ENCODE measurements around the gene TMBIM1.

The TMBIM1 gene

DNA sequence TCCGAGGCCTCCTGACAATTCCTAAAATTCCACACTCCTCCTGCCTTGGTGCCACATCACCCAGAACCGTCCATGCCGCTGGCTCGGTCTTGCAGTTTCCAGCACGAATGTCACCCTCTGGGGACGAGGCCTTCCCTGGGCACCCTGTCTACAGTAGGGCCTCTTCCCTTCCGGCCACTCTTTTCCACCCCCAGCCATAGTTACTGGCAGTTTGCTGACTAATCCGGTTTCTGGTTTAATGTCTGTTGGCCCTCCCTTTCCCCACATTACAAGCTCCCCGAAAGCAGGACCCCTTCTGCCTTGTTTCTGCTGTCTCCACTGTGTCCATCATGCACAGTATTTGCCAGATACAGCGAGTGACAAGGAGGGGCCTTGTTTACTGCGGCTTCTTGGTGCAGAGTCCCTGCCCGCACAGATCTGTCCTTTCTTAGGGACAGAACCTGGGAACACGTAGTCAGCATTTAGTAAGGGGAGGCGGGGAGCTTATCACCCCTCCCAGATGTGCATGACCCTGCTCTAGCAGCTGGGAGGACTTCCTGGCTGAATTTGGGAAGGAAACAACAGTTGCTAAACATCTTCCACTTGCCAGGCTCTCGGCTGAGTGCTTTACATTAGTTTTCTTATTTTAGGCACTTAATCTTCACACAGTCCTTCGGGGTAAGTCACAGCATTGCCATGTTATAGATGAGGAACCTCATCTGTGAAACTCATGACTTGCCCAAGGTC lies 40.8 kb upstream of the TMBIM1 start:
- no peak overlapping the region for H2BK15ac ChIP-seq (ENCODE audit: low read length)
- H2AK5ac ChIP-seq (ENCODE audit: low read depth, low read length): no peak overlapping the region
- no peak overlapping the region for H3K4me2 ChIP-seq (ENCODE audit: insufficient read depth, low read length, poor library complexity, severe bottlenecking)
- peak overlapping the region; percentile 82 for H3K18ac ChIP-seq (ENCODE audit: low read length)
- no peak overlapping the region for H3K4ac ChIP-seq (ENCODE audit: low read length)
- DNase-seq (ENCODE audit: low spot score): no peak
- peak overlapping the region; percentile 12 for H2AFZ ChIP-seq (ENCODE audit: low read length)
- H3K27me3 ChIP-seq (ENCODE audit: control insufficient read depth in 3 of 3, insufficient read depth in 3 of 3, low read depth in 1 of 3, low read length in 3 of 3): peaks cover 0 to 44% (median 0%) of the 10 kb centered on the region in 3 experiments
- H3K79me1 ChIP-seq (ENCODE audit: low read depth, low read length): peaks cover 1% of the 10 kb centered on the region
- H3K4me3 ChIP-seq (ENCODE audit: low read length in 2 of 2): no peak overlapping the region
- no peaks in the 10 kb centered on the region for H3K36me3 ChIP-seq (replicated peaks in 1 of 2; ENCODE audit: control insufficient read depth in 2 of 2, insufficient read depth in 2 of 2, low read length in 2 of 2)
- H2BK12ac ChIP-seq (ENCODE audit: low read length): peak overlapping the region; percentile 28
- no peak overlapping the region for H3K23ac ChIP-seq (ENCODE audit: low read depth, low read length, poor library complexity)
- peak overlapping the region; percentile 15 for H3K9ac ChIP-seq (ENCODE audit: low read depth, low read length, poor library complexity)
- no peak overlapping the region for H2BK5ac ChIP-seq (ENCODE audit: low read length)
- WGBS, 2 donors (ENCODE audit: extremely low coverage in 2 of 2, insufficient read length in 2 of 2, insufficient replicate concordance in 1 of 2): no CpG with 5 or more reads among the region's 16 CpGs
- H3K4me1 ChIP-seq (ENCODE audit: control insufficient read depth in 2 of 2, insufficient read depth in 1 of 2, low read depth in 1 of 2, low read length in 2 of 2): peaks cover 0 to 8% of the 10 kb centered on the region in 2 donors
- peak overlapping the region; percentile 4 for H3K14ac ChIP-seq (ENCODE audit: low read length)
- H4K91ac ChIP-seq (ENCODE audit: low read depth, low read length, poor library complexity): no peak overlapping the region
- no peak overlapping the region for H2BK120ac ChIP-seq (ENCODE audit: low read depth, low read length)
- H3K27ac ChIP-seq (replicated peaks; ENCODE audit: low read length): no peak overlapping the region
- no peak overlapping the region for H4K8ac ChIP-seq (ENCODE audit: low read depth, low read length)
- no peaks in the 10 kb centered on the region for H3K9me3 ChIP-seq (replicated peaks in 1 of 2; ENCODE audit: control insufficient read depth in 2 of 2, insufficient read depth in 1 of 2, low read depth in 1 of 2, low read length in 2 of 2)

DNA sequence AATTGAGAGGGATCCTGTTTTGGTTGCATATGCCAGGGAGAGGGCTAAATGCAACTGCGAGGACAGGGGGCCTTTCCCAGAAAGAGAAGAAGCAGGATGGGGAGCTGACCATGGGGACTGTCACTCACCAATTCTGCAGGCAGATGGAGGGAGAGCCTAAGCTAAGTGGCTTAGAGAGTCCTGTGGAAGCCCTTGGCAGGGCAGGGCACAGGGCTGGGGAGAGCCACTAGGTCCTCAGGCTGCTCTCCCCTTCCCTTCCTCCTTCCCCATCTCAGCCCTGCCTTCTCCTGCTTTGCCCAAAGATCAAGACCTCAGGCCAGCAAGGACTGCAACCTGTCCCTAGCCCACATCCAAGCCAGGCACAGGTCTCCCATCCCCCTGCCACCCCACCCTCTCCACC lies 40.0 kb upstream of the TMBIM1 start:
- no peak overlapping the region for H4K8ac ChIP-seq (ENCODE audit: low read depth, low read length)
- no peak overlapping the region for H3K4me2 ChIP-seq (ENCODE audit: insufficient read depth, low read length, poor library complexity, severe bottlenecking)
- H3K14ac ChIP-seq (ENCODE audit: low read length): no peak overlapping the region
- no peak overlapping the region for H2AK5ac ChIP-seq (ENCODE audit: low read depth, low read length)
- H4K91ac ChIP-seq (ENCODE audit: low read depth, low read length, poor library complexity): no peak overlapping the region
- peaks cover 0 to 11% of the 10 kb centered on the region in 2 donors for H3K4me1 ChIP-seq (ENCODE audit: control insufficient read depth in 2 of 2, insufficient read depth in 1 of 2, low read depth in 1 of 2, low read length in 2 of 2)
- H3K23ac ChIP-seq (ENCODE audit: low read depth, low read length, poor library complexity): no peak overlapping the region
- DNase-seq (ENCODE audit: low spot score): no peak
- peaks cover 0 to 51% (median 0%) of the 10 kb centered on the region in 3 experiments for H3K27me3 ChIP-seq (ENCODE audit: control insufficient read depth in 3 of 3, insufficient read depth in 3 of 3, low read depth in 1 of 3, low read length in 3 of 3)
- H3K4ac ChIP-seq (ENCODE audit: low read length): no peak overlapping the region
- no peak overlapping the region for H3K9ac ChIP-seq (ENCODE audit: low read depth, low read length, poor library complexity)
- no peak overlapping the region for H2BK12ac ChIP-seq (ENCODE audit: low read length)
- H3K36me3 ChIP-seq (replicated peaks in 1 of 2; ENCODE audit: control insufficient read depth in 2 of 2, insufficient read depth in 2 of 2, low read length in 2 of 2): no peaks in the 10 kb centered on the region
- no peak overlapping the region for H2BK15ac ChIP-seq (ENCODE audit: low read length)
- no peak overlapping the region for H2BK120ac ChIP-seq (ENCODE audit: low read depth, low read length)
- no peak overlapping the region for H2AFZ ChIP-seq (ENCODE audit: low read length)
- peak overlapping the region; percentile 27 for H3K27ac ChIP-seq (replicated peaks; ENCODE audit: low read length)
- no peak overlapping the region for H3K4me3 ChIP-seq (ENCODE audit: low read length in 2 of 2)
- no CpG with 5 or more reads among the region's 1 CpG for WGBS, 2 donors (ENCODE audit: extremely low coverage in 2 of 2, insufficient read length in 2 of 2, insufficient replicate concordance in 1 of 2)
- peak overlapping the region; percentile 48 for H3K18ac ChIP-seq (ENCODE audit: low read length)
- H3K79me1 ChIP-seq (ENCODE audit: low read depth, low read length): no peaks in the 10 kb centered on the region
- no peaks in the 10 kb centered on the region for H3K9me3 ChIP-seq (replicated peaks in 1 of 2; ENCODE audit: control insufficient read depth in 2 of 2, insufficient read depth in 1 of 2, low read depth in 1 of 2, low read length in 2 of 2)
- H2BK5ac ChIP-seq (ENCODE audit: low read length): no peak overlapping the region

DNA sequence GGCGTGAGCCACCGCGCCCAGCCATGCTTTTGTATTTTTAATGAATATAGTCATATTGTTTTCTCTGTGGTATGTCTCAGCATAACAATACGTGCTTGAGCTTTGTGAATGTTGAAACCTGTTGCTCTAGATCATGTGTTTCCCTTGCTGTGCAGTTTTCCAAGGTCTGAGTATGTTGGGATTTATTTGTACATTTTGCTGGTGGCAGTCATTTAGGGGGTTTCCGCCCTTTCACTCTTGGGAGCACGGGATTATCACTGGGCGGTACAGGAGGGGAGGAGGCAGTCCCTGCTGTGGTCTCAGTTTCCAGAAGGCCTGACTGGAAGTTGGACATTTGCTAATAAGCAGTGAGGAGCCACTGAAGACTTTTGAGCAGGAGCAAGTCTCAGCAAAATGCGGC lies 39.4 kb upstream of the TMBIM1 start:
- Histone ChIP-seq H3K36me3 (replicated peaks in 1 of 2; ENCODE audit: control insufficient read depth in 2 of 2, insufficient read depth in 2 of 2, low read length in 2 of 2) (no peaks in the 10 kb centered on the region), H2AK5ac (ENCODE audit: low read depth, low read length) (no peak overlapping the region), H4K91ac (ENCODE audit: low read depth, low read length, poor library complexity) (no peak overlapping the region), H2BK12ac (ENCODE audit: low read length) (no peak overlapping the region), H4K8ac (ENCODE audit: low read depth, low read length) (no peak overlapping the region), H3K4ac (ENCODE audit: low read length) (no peak overlapping the region), H3K9me3 (replicated peaks in 1 of 2; ENCODE audit: control insufficient read depth in 2 of 2, insufficient read depth in 1 of 2, low read depth in 1 of 2, low read length in 2 of 2) (no peaks in the 10 kb centered on the region), H3K23ac (ENCODE audit: low read depth, low read length, poor library complexity) (no peak overlapping the region), H3K4me3 (ENCODE audit: low read length in 2 of 2) (no peak overlapping the region), H3K27ac (replicated peaks; ENCODE audit: low read length) (no peak overlapping the region), H3K4me2 (ENCODE audit: insufficient read depth, low read length, poor library complexity, severe bottlenecking) (no peak overlapping the region), H3K18ac (ENCODE audit: low read length) (peak overlapping the region; percentile 13), H3K14ac (ENCODE audit: low read length) (no peak overlapping the region), H3K27me3 (ENCODE audit: control insufficient read depth in 3 of 3, insufficient read depth in 3 of 3, low read depth in 1 of 3, low read length in 3 of 3) (peaks cover 0 to 56% (median 0%) of the 10 kb centered on the region in 3 experiments), H2AFZ (ENCODE audit: low read length) (no peak overlapping the region), H3K4me1 (ENCODE audit: control insufficient read depth in 2 of 2, insufficient read depth in 1 of 2, low read depth in 1 of 2, low read length in 2 of 2) (peaks cover 0 to 15% of the 10 kb centered on the region in 2 donors), H2BK120ac (ENCODE audit: low read depth, low read length) (no peak overlapping the region), H3K79me1 (ENCODE audit: low read depth, low read length) (no peaks in the 10 kb centered on the region), H3K9ac (ENCODE audit: low read depth, low read length, poor library complexity) (no peak overlapping the region), H2BK5ac (ENCODE audit: low read length) (no peak overlapping the region), H2BK15ac (ENCODE audit: low read length) (no peak overlapping the region)
- whole genome bisulfite sequencing, 2 donors (ENCODE audit: extremely low coverage in 2 of 2, insufficient read length in 2 of 2, insufficient replicate concordance in 1 of 2): no CpG with 5 or more reads among the region's 8 CpGs
- DNase-seq (ENCODE audit: low spot score): no peak

DNA sequence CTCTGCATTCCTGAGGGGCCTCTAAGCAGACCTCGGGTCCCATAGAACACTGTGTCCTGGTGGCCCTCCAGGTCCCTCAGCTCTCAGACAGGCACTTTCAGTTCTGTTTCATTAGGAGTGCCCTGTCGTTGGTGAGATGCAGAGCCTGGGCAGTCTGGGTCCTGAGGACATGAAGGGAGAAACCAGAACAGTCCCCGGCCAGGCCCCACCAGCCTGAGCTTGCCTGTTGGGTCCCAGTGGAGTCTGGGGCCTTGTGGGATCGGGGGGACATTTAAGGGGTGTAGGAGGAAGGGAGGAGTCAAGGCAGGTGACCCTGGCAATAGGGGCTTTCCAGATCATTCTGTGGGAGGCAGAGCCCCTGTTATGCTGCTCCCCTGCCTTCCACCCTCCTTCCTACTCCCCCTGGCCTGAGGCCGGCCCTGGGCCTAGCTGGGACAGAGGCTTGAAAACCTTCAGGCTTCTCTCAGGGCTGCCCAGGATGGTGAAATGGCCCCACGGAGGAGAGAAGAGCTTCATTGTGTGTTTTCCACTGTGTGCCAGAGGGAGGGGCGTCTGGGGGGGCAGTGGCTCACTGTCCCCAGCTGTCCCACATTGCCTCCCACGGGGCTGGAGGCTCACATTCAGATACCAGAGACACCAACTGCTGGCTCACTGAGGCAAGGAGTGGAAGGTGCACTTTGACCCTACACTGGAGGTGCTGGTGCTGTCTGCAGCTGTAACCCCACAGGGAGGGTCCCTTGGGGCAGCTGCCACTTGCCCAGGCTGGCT lies 37.7 kb upstream of the TMBIM1 start:
- Histone ChIP-seq H3K23ac (ENCODE audit: low read depth, low read length, poor library complexity) (no peak overlapping the region), H3K4me2 (ENCODE audit: insufficient read depth, low read length, poor library complexity, severe bottlenecking) (no peak overlapping the region), H4K8ac (ENCODE audit: low read depth, low read length) (no peak overlapping the region), H3K27ac (replicated peaks; ENCODE audit: low read length) (no peak overlapping the region), H3K79me1 (ENCODE audit: low read depth, low read length) (no peaks in the 10 kb centered on the region), H3K27me3 (ENCODE audit: control insufficient read depth in 3 of 3, insufficient read depth in 3 of 3, low read depth in 1 of 3, low read length in 3 of 3) (peaks cover 0 to 71% (median 0%) of the 10 kb centered on the region in 3 experiments), H3K9me3 (replicated peaks in 1 of 2; ENCODE audit: control insufficient read depth in 2 of 2, insufficient read depth in 1 of 2, low read depth in 1 of 2, low read length in 2 of 2) (no peaks in the 10 kb centered on the region), H4K91ac (ENCODE audit: low read depth, low read length, poor library complexity) (no peak overlapping the region), H3K4me1 (ENCODE audit: control insufficient read depth in 2 of 2, insufficient read depth in 1 of 2, low read depth in 1 of 2, low read length in 2 of 2) (peaks cover 0 to 25% of the 10 kb centered on the region in 2 donors), H3K18ac (ENCODE audit: low read length) (no peak overlapping the region), H2BK15ac (ENCODE audit: low read length) (peak overlapping the region; percentile 39), H3K4ac (ENCODE audit: low read length) (no peak overlapping the region), H2BK120ac (ENCODE audit: low read depth, low read length) (no peak overlapping the region), H2AK5ac (ENCODE audit: low read depth, low read length) (peak overlapping the region; percentile 85), H2BK12ac (ENCODE audit: low read length) (peak overlapping the region; percentile 1), H2AFZ (ENCODE audit: low read length) (no peak overlapping the region), H3K9ac (ENCODE audit: low read depth, low read length, poor library complexity) (no peak overlapping the region), H2BK5ac (ENCODE audit: low read length) (peak overlapping the region; percentile 16), H3K36me3 (replicated peaks in 1 of 2; ENCODE audit: control insufficient read depth in 2 of 2, insufficient read depth in 2 of 2, low read length in 2 of 2) (no peaks in the 10 kb centered on the region), H3K14ac (ENCODE audit: low read length) (no peak overlapping the region), H3K4me3 (ENCODE audit: low read length in 2 of 2) (no peak overlapping the region)
- no CpG with 5 or more reads among the region's 8 CpGs for WGBS, 2 donors (ENCODE audit: extremely low coverage in 2 of 2, insufficient read length in 2 of 2, insufficient replicate concordance in 1 of 2)
- DNase-seq (ENCODE audit: low spot score): no peak
